NCI-H2171 (cell line): ENCODE results near the gene ZBED4.
"Not testable (repeated sequence)": the region's sequence is repeated elsewhere in the genome, so short reads cannot be mapped to it uniquely, and the experiment has no call there.

Source experiments
- DNase-seq: peaks from one replicate; lab custom pipeline; 2025; lab: John Stamatoyannopoulos, UW

Gene ZBED4

DNA sequence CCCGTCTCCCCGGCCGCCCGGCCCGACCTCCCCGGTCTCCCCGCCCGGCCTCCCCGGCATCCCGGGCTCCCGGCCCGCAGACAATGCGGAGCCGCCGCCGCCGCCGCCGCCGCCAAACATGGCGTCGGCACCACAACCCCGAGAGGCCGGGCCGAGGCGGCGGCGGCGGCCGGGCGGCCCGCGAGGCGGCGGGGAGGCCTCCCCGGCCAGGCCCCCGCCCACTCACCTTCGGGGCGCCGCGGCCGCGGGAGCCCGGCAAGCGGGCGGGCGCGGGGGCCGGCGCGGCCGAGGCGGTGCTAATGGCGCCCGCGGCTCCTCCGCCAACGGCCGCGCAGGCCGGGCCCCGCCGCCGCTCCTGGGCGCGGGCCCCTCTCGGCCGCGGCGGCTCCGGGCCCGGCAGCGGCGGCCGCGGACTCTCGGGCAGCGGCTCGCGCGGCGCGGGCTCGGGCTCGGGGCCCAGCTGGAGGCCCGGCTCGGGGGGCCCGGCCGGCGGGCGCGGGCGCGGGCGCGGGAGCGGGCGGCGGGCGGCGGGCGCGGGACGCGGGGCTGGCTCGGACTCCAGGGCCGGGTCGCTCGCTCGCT is 26.3 kb upstream of the ZBED4 start:
- DNase-seq: no peak

GRCh38 chr22:49827853-49828598 is 25.6 kb upstream of the ZBED4 start, which contains the start of gene BRD1:
Gene BRD1, minus strand, starts transcription at chr22:49827873. Its CDS starts 3,556 bp downstream, at chr22:49824317.
- peak; percentile 42 for DNase-seq

DNA sequence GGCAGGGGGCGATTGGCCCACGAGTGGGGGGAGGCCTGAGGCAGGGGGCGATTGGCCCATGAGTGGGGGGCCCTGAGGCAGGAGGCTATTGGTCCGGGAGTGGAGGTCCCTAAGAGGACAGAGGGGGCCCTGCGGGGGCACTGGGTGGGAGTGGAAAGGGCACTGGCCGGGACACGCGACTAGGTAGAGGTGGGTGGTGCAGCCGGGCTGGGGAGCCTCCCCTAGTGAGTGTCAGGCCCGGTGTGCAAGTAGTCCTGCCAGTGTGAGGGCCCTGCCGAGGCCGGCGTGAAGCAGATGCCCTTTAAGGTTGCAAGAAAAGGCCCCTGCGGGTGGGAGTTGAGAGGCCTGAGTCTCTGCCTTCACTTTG is 25.1 kb upstream of the ZBED4 start:
- DNase-seq: no peak

- no peak for DNase-seq
Measured at GRCh38 chr22:49829044-49829853, 24.4 kb upstream of the ZBED4 start.

DNA sequence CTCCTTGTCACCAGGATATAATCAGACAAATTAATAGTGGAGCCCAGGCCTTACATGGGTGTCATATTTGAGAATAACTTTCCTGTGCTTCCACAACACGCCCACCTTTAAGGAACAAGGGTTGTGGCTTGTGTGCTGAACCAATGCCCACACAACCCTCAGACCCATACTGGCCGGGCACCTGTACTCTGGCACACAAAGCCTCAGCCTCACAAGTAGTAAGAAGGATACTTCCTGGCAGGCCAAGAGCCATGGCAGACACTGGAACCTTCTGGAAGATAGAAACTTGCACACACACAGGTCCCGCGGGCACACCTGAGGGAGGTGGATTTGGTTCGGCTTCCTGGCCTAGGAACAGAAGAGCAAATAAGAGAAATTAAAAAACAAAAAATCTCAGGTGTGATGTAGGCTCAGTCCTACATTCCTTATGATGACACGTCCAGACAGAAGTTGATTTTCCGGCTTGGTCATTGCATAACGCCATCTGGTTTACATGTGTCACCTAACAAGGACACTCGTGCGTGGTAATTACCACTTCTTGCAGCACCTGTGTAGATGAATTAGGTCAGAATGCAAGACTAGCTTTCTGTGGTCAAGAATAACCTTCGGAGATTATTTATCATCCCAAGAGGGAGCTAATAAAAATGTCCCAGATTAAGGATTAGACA is 20.2 kb upstream of the ZBED4 start:
- no peak for DNase-seq

DNA sequence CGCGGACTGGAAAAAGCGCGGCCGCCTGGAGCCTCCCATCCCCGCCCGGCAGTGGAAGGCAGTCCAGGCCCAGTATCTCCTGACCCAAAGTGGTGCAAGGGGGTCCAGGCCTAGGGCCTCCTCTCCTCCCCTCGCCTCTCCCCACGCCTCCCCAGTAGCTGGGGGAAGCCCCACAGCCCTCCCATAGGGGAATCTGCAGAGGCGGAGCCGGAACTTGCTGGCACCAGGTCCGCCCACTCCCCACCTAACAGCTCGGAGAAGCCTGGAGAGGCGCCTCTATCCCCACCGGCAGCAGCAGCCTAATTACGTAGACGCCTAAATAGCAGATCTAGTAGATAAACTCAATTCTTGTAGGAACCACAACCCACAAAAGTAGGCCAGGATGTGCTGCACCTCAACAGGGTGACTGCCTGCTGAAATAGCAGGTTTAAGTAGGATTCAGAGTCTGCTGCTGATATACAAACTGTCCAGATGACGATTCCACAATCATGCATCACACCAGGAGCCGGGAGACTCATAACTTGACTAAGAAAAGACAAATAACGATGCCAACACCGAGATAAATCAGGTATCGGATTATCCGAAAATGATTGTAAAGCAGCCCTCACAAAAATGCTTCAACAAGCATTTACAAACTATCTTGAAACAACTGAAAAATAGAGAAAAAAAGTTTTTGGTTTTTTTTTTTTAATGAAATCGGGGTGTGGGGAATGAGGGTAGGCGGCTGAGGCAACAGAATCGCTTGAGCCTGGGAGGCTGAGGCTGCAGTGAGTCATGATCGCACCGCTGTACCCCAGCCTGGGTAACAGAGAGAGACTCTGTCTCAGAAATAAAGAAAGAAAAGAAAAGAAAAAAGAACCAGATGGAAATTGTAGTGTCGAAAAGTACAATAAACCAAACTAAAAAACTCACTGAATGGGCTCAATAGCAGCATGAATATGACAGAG is 14.6 kb upstream of the ZBED4 start:
- DNase-seq: no peak

GRCh38 chr22:49845241-49845640 is 8.4 kb upstream of the ZBED4 start:
- no peak for DNase-seq

DNA sequence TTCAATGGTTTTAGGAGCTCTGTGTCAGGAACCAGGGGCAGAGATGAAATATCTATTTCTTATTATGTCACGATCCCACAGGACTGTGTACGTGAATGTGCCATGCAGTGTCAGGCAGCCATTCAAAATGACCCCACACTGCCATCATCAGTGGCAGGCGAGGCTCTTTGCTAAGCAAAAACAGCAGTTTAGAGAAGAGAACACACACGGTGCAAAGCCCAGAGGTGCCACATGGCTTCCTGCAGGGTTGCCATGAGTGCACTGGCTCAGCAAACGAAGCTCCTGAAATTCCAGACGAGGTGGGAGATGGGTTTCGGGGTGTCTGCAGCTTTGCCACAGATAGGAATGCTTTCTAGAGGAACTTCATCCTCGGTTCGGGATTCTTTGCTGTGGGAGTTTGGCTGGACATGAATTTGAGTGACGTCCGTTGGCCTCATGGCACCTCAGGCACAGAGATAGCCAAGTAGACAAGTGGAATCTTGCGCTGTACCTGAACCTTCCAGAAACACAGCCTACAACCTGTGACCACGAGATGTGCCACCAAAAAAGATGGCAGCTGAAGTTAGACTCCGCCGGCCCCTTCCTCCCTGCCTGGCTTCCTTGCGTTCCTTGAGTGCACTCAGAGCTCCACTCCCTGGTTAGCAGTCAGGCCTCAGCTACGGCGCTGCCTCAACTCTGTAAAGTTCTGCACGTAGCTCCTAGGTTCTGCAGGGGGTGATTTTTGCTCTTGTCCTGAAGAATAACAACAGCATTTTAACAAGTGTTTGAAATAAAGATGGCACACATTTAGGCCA is 7.8 kb upstream of the ZBED4 start:
- DNase-seq: no peak

GRCh38 chr22:49847751-49848689 is 5.6 kb upstream of the ZBED4 start:
- DNase-seq: no peak

GRCh38 chr22:49848690-49849160 is 4.9 kb upstream of the ZBED4 start:
- DNase-seq: no peak

DNA sequence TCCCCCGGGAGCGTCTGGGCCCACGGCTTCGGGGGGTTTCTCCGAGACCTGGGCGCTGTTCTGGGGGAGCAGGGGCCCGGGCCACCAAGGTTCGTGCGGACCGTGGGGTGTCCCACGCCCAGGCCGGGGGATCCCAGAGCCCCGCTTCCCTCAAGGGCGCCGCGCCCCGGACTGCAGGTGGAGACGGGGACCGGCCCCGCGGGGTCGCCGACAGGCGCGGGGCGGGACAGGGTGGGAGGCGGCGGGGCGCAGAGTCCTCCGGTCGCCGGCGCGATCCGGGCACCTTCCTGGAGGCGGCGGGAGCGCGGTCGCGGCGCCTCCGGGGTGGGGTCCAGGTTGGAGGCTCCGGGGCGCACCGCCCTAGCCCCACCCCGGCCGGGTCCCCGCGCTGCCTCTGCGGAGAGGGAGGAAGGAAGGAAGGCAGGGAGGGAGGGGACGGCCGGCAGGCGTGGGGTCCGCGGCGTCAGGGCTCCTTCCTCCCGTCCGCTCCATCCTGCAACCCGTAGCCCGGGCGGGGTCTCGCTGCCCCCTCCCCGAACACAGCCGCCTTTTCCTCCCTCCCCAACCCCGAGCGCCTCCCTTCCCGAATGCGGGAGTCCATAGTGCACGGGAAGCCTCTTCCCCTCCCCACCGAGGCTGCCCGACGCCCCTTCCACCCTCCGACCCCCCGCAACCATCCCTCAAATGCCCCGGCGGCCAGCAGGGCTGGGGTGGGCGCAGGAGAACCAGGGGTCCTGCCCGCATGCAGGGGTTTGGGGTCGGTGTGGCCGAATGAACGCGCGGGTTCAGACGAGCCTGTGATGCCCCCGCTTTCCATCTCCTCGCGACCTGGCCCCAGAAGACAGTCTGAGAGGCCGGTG is 4.3 kb upstream of the ZBED4 start:
- no peak for DNase-seq

GRCh38 chr22:49850021-49850911 is 3.4 kb upstream of the ZBED4 start:
- no peak for DNase-seq

GRCh38 chr22:49850959-49851802 is 2.5 kb upstream of the ZBED4 start:
- no peak for DNase-seq

DNA sequence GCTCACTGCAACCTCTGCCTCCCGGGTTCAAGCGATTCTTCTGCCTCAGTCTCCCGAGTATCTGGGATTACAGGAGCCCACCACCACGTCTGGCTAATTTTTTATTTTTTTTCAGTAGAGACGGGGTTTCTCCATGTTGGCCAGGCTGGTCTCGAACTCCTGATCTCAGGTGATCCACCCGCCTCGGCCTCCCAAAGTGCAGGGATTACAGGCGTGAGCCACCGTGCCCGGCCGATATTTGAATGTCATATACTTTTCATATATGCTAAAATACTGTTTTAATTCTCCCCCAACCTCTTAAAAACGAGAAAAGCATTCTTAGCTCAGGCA is 1.1 kb upstream of the ZBED4 start:
- not testable (repeated sequence) for DNase-seq

DNA sequence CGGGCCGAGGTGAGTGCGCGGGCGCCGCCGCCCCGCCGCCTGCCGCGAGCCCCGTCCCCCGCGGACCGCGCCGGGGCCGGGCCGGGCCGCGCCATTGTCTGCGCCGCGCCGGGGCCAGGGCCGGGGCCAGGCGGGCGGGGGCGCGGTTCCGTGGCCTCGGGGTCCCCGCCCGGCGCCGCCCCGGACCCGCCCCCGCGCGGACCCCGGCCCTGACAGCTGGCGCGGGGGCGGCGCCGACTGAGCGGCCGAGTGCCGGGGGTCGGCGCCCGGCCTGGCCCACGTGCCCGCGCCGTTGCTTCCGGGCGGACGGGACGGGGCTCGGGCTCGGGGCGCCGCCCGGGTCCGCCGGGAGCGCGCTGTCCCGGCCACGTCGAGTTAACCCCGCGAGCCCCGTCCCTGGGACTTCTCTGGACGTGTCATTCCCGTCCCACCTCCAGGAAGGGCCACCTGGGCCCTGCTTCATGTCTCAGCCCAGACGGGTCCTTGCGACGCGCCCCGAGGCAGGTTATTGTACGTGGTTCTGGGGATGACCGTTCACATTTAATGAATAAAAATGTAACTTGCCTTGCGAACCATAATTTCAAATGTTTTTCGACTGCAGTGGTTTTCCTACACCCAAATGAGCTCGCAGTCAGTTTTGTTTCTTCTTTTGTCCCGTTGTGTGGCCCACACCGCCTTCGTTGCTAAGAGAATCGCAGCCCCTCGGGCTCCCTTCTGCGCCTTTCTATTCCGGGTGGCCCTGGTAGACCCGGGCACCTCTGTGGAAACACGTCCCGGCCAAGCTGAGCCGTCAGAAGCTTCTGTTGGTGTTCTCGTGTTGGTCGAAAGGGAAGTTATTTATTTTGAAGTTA is 562 bp downstream of the ZBED4 start:
- no peak for DNase-seq
